M059J (cell line): Measurements from ENCODE around the gene TDRD5. TPM values are rescaled to one million over a fixed set of nuclear protein-coding genes. Genes with fewer than 3 reads are reported as not detected.

ENCODE experiments used
- total RNA-seq: library from RNA; depleted of rRNA; stranded (reverse); fragments of >200 nt; shearing (Covaris generic); gene quantifications from 2 replicates; pipeline ENCODE4 v1.2.3, GENCODE V29; 2014; rRNA removed

The TDRD5 gene
- total RNA-seq, 1 experiment from 2014 or later = not detected

Other genes with a start within 250 kb of the TDRD5 start
- 3.1 TPM in 1 of 2 replicates, not detected in the other for gene AXDND1, start 225.9 kb upstream of the TDRD5 start, total RNA-seq
- not detected in 2 replicates for gene NPHS2, start 15.9 kb upstream of the TDRD5 start, total RNA-seq
- gene FAM163A, start 151.5 kb downstream of the TDRD5 start, total RNA-seq = 0.05 TPM in 1 of 2 replicates, not detected in the other